ENCODE measurements around the gene ZNF317.
A peak's percentile ranks its signal among the peaks of the same experiment; 100 is the strongest.

The ZNF317 gene

GRCh38 chr19:9140159-9140874 is at the start of gene ZNF317:
Gene ZNF317 (plus strand): TSS chr19:9140397. CDS start chr19:9156017, 15,620 bp downstream.
- DNase-seq (ENCODE audit: low spot score) = peak; percentile 90

- DNase-seq (ENCODE audit: low spot score) = no peak
These were observed 32.8 kb upstream of the ZNF317 start, which contains the start of gene OR7G2 for GRCh38 chr19:9107375-9107774. Gene OR7G2 (minus strand): TSS chr19:9107475. CDS start chr19:9103243, 4,232 bp downstream.

- DNase-seq (ENCODE audit: low spot score) = no peak
These were observed 30.2 kb upstream of the ZNF317 start for GRCh38 chr19:9109959-9110358.

GRCh38 chr19:9115307-9115813 is 24.8 kb upstream of the ZNF317 start, which contains the start of gene OR7G1:
Gene OR7G1 (minus strand): TSS chr19:9115763. CDS start chr19:9115763, 0 bp downstream.
- DNase-seq (ENCODE audit: low spot score) = no peak

- no peak for DNase-seq (ENCODE audit: low spot score)
These were observed 23.6 kb upstream of the ZNF317 start for GRCh38 chr19:9116547-9116946.

- DNase-seq (ENCODE audit: low spot score) = no peak
These were observed 13.2 kb upstream of the ZNF317 start, which contains the start of gene OR7G3 for GRCh38 chr19:9126900-9127405. Gene OR7G3 (minus strand): TSS chr19:9126950. CDS start chr19:9126950, 0 bp downstream.

- DNase-seq (ENCODE audit: low spot score) = no peak
These were observed 12.0 kb upstream of the ZNF317 start for GRCh38 chr19:9128171-9128570.

- DNase-seq (ENCODE audit: low spot score) = no peak
These were observed 9.2 kb upstream of the ZNF317 start for GRCh38 chr19:9130965-9131364.

- DNase-seq (ENCODE audit: low spot score) = no peak
These were observed 7.8 kb upstream of the ZNF317 start for GRCh38 chr19:9132422-9132821.

GRCh38 chr19:9139609-9140158 is 513 bp upstream of the ZNF317 start:
- DNase-seq (ENCODE audit: low spot score) = no peak

GRCh38 chr19:9144920-9145319 is 4.7 kb downstream of the ZNF317 start:
- no peak for DNase-seq (ENCODE audit: low spot score)

GRCh38 chr19:9146882-9147281 is 6.7 kb downstream of the ZNF317 start:
- DNase-seq (ENCODE audit: low spot score) = no peak

GRCh38 chr19:9148697-9149096 is 8.5 kb downstream of the ZNF317 start:
- DNase-seq (ENCODE audit: low spot score) = no peak

GRCh38 chr19:9149997-9150396 is 9.8 kb downstream of the ZNF317 start:
- DNase-seq (ENCODE audit: low spot score) = no peak

GRCh38 chr19:9150650-9151049 is 10.5 kb downstream of the ZNF317 start:
- no peak for DNase-seq (ENCODE audit: low spot score)

- no peak for DNase-seq (ENCODE audit: low spot score)
These were observed 11.2 kb downstream of the ZNF317 start for GRCh38 chr19:9151367-9151766.

GRCh38 chr19:9155591-9155990 is 15.4 kb downstream of the ZNF317 start:
- DNase-seq (ENCODE audit: low spot score) = no peak

- no peak for DNase-seq (ENCODE audit: low spot score)
These were observed 16.1 kb downstream of the ZNF317 start for GRCh38 chr19:9156304-9156703.

- DNase-seq (ENCODE audit: low spot score) = no peak
These were observed 19.7 kb downstream of the ZNF317 start for GRCh38 chr19:9159891-9160290.

- DNase-seq (ENCODE audit: low spot score) = no peak
These were observed 21.2 kb downstream of the ZNF317 start for GRCh38 chr19:9161427-9161826.

- DNase-seq (ENCODE audit: low spot score) = no peak
These were observed 25.1 kb downstream of the ZNF317 start for GRCh38 chr19:9165261-9165660.

GRCh38 chr19:9166846-9167245 is 26.6 kb downstream of the ZNF317 start:
- no peak for DNase-seq (ENCODE audit: low spot score)

GRCh38 chr19:9171393-9171991 is 31.3 kb downstream of the ZNF317 start:
- no peak for DNase-seq (ENCODE audit: low spot score)

All from COLO829 (cell line).